HepG2 (cell line): Measurements from ENCODE around the gene HOXB5. TPM values are rescaled to one million over a fixed set of nuclear protein-coding genes. Genes with fewer than 3 reads are reported as not detected.

Experiments
- EEA1 ChIP-seq: sonication (generic); formaldehyde crosslinking; IDR thresholded peaks from 2 replicates; pipeline ENCODE4 v1.5.1; 2020; ENCODE audit warnings: mild to moderate bottlenecking, missing genetic modification reagents, borderline replicate concordance
- ELF1 ChIP-seq: sonication (generic); formaldehyde crosslinking; IDR thresholded peaks from 2 replicates; pipeline ENCODE4 v1.4.0; 2020; ENCODE audit warnings: missing genetic modification reagents
- ELF3 ChIP-seq: IDR thresholded peaks from 2 replicates; pipeline ENCODE4 v1.6.1; 2016; ENCODE audit warnings: missing genetic modification reagents, missing compliant biosample characterization
- ERF ChIP-seq: IDR thresholded peaks from 2 replicates; pipeline ENCODE4 v1.6.1; 2018; ENCODE audit warnings: missing biosample characterization, missing genetic modification reagents
- FOXO1 ChIP-seq: sonication (generic); formaldehyde crosslinking; IDR thresholded peaks from 2 replicates; pipeline ENCODE4 v1.4.0; 2020; ENCODE audit warnings: missing genetic modification reagents
- GPN1 ChIP-seq: sonication (generic); formaldehyde crosslinking; IDR thresholded peaks from 2 replicates; pipeline ENCODE4 v1.5.1; 2020; ENCODE audit warnings: missing genetic modification reagents, borderline replicate concordance
- GTF2F1 ChIP-seq: fragments of 150-350 bp; IDR thresholded peaks from 2 replicates; pipeline ENCODE4 v1.6.1; 2014; ENCODE audit warnings: low read length
- HNRNPL ChIP-seq: fragments of 200-400 bp; formaldehyde crosslinking; IDR thresholded peaks from 2 replicates; pipeline ENCODE4 v1.6.1; 2017; ENCODE audit warnings: mild to moderate bottlenecking, low read depth, low read length
- NR1H2 ChIP-seq: sonication (generic); formaldehyde crosslinking; IDR thresholded peaks from 2 replicates; pipeline ENCODE4 v1.8.1; 2022; ENCODE audit warnings: low read depth, missing genetic modification reagents, borderline replicate concordance
- SMARCE1 ChIP-seq: fragments of 450-650 bp; IDR thresholded peaks from 2 replicates; pipeline ENCODE4 v1.6.1; 2017; ENCODE audit warnings: borderline replicate concordance
- SOX13 ChIP-seq, 3 experiments: fragments of 450-650 bp in 1 of 3; sonication (generic) in 1 of 3; formaldehyde crosslinking in 1 of 3; IDR thresholded peaks in 2 of 3; conservative IDR thresholded peaks in 1 of 3; 2 replicates each; pipeline versions ENCODE4 v1.5.0 to v1.6.1; 2016 to 2020; ENCODE audit warnings: antibody characterized with exemption in 1 of 3, mild to moderate bottlenecking in 1 of 3, missing compliant biosample characterization in 1 of 3, missing genetic modification reagents in 1 of 3, moderate library complexity in 1 of 3
- SP2 ChIP-seq: sonication (generic); formaldehyde crosslinking; IDR thresholded peaks from 2 replicates; pipeline ENCODE4 v1.5.1; 2020; ENCODE audit warnings: mild to moderate bottlenecking, missing genetic modification reagents
- STAT5B ChIP-seq: sonication (generic); formaldehyde crosslinking; IDR thresholded peaks from 2 replicates; pipeline ENCODE4 v1.4.0; 2020; ENCODE audit warnings: missing genetic modification reagents
- TEAD3 ChIP-seq: optimal IDR thresholded peaks from 2 replicates; pipeline ENCODE3; 2016; ENCODE audit warnings: borderline replicate concordance
- THAP11 ChIP-seq: IDR thresholded peaks from 2 replicates; pipeline ENCODE4 v1.6.1; 2016; ENCODE audit warnings: missing biosample characterization, missing genetic modification reagents
- ZBTB38 ChIP-seq: sonication (generic); formaldehyde crosslinking; IDR thresholded peaks from 2 replicates; pipeline ENCODE4 v1.5.1; 2020; ENCODE audit warnings: mild to moderate bottlenecking, missing genetic modification reagents
- ZFP82 ChIP-seq: sonication (generic); formaldehyde crosslinking; IDR thresholded peaks from 2 replicates; pipeline ENCODE4 v1.5.1; 2020; ENCODE audit warnings: mild to moderate bottlenecking, missing genetic modification reagents, borderline replicate concordance
- ZNF20 ChIP-seq: sonication (generic); formaldehyde crosslinking; IDR thresholded peaks from 2 replicates; pipeline ENCODE4 v1.4.0; 2020; ENCODE audit warnings: mild to moderate bottlenecking, moderate library complexity, missing genetic modification reagents
- ZNF530 ChIP-seq: sonication (generic); formaldehyde crosslinking; IDR thresholded peaks from 2 replicates; pipeline ENCODE4 v1.5.0; 2020; ENCODE audit warnings: low read depth, mild to moderate bottlenecking, missing genetic modification reagents
- ZNF572 ChIP-seq: sonication (generic); formaldehyde crosslinking; IDR thresholded peaks from 2 replicates; pipeline ENCODE4 v1.5.1; 2020; ENCODE audit warnings: mild to moderate bottlenecking, missing genetic modification reagents
- ZNF775 ChIP-seq: sonication (generic); formaldehyde crosslinking; IDR thresholded peaks from 2 replicates; pipeline ENCODE4 v1.4.0; 2020; ENCODE audit warnings: missing genetic modification reagents, mild to moderate bottlenecking, moderate library complexity, borderline replicate concordance
- ZNF782 ChIP-seq: sonication (generic); formaldehyde crosslinking; IDR thresholded peaks from 2 replicates; pipeline ENCODE4 v1.4.0; 2020; ENCODE audit warnings: missing genetic modification reagents, mild to moderate bottlenecking, borderline replicate concordance
- ZSCAN9 ChIP-seq: IDR thresholded peaks from 2 replicates; pipeline ENCODE4 v1.6.1; 2016; ENCODE audit warnings: borderline replicate concordance
- polyA plus RNA-seq, 8 experiments: library from polyadenylated mRNA; depleted of rRNA in 3 of 8; stranded (reverse) in 7 of 8; unstranded in 1 of 8; fragments of >200 nt; fragmentation: Illumina TruSeq in 4 of 8; extraction: Trizol in 4 of 8; gene quantifications; 2 replicates each; pipeline versions ENCODE4 v1.2.1 to v1.2.3, GENCODE V29; 2011 to 2016; ENCODE audit warnings: low read depth in 4 of 8, missing spikeins in 1 of 8, mixed read lengths in 1 of 8; ENCODE audit not compliant: insufficient read depth in 1 of 8
- total RNA-seq, 5 experiments: library from RNA; depleted of rRNA; stranded (reverse); fragments of >200 nt; fragmentation: Illumina TruSeq; extraction: Trizol; gene quantifications; 2 replicates each; pipeline ENCODE4 v1.2.3, GENCODE V29; 2016; ENCODE audit warnings: low read depth in 1 of 5
- TF ChIP-seq, protein P1 (sequence below): sonication (generic); formaldehyde crosslinking; IDR thresholded peaks from 2 replicates; pipeline ENCODE4 v1.5.1; 2020; ENCODE audit warnings: missing genetic modification reagents, mild to moderate bottlenecking, borderline replicate concordance
- TF ChIP-seq, protein P2 (sequence below): IDR thresholded peaks from 2 replicates; pipeline ENCODE4 v1.6.1; 2012; ENCODE audit warnings: low read depth, low read length, improper control_type of control experiment

The HOXB5 gene
- total and polyA plus RNA-seq, 2 of the 13 experiments (the other 11 are each of a cell fraction or from before 2014, with no cell fraction given), result not detected

DNA sequence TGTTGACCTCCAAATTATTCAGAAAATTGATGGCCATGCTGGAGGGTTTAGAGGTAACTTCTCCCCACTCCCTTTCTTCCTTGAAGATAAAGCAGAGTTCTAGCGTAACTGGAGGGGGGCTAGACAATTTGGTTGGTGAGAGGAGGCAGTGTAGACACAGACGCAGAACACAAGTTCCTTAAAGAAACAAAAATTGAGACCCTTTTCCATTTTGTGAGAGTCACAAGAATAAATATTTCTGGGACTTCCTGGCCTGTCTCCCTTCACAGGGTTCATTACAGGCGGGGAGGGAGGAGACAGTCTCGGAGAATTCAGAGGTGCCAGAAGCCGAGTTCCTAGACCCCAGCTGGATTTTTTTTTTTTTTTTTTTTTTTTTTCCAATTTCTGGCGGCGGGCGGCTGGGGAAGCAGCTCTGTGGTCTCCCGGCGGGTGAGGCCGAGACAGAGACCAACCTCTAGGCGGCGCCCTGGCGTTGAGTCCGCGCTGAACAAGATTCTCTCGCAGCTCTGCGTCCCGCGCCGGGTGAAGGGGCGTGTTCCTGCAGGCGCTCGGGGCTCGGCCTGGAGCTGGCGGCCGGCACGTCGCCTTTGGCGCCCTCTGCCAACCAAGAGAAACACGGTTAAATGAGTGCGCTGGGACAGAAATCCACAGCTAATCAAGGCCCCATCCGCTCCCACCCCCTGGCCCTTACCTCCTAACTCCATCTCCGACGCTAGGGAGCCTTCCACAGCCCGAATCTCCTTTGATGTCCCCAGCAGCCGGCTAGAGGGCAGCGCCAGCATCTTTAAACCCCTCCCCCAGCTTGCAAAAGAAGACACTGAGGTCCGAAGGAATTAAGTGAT is 42.8 kb upstream of the HOXB5 start (continued):
- TF ChIP-seq ELF1 (no peak), NR1H2 (CRISPR knock-in tag) (no peak), STAT5B (CRISPR knock-in tag) (no peak), EEA1 (no peak), FOXO1 (CRISPR knock-in tag) (no peak), ZNF20 (no peak), GPN1 (no peak), ZNF572 (no peak), ERF (CRISPR knock-in tag) (peak; percentile 76), HNRNPL (0 out of 2 replicates have a peak, but pooled peaks have one; percentile 33), SOX13 (IDR thresholded peaks at IDR 0.05) (no peak), SOX13 (CRISPR knock-in tag; conservative IDR thresholded peaks at IDR 0.05 in 1 of 2, IDR thresholded peaks at IDR 0.05 in 1 of 2) (0 out of 4 replicates have a peak, but pooled peaks of 1 of the 2 experiments have one; percentile 22), ZNF775 (CRISPR knock-in tag) (no peak), GTF2F1 (no peak), SMARCE1 (no peak), ZFP82 (CRISPR knock-in tag) (no peak), ZNF530 (no peak), THAP11 (peak; percentile 40; the same call in 1 of the 2 replicates), ZSCAN9 (0 out of 2 replicates have a peak, but pooled peaks have one; percentile 46), TEAD3 (peak; percentile 59), SP2 (CRISPR knock-in tag) (no peak), ZBTB38 (CRISPR knock-in tag) (0 out of 2 replicates have a peak, but pooled peaks have one; percentile 20), ZNF782 (CRISPR knock-in tag) (no peak), ELF3 (CRISPR knock-in tag) (0 out of 2 replicates have a peak, but pooled peaks have one; percentile 26)
- TF ChIP-seq, protein P1, sequence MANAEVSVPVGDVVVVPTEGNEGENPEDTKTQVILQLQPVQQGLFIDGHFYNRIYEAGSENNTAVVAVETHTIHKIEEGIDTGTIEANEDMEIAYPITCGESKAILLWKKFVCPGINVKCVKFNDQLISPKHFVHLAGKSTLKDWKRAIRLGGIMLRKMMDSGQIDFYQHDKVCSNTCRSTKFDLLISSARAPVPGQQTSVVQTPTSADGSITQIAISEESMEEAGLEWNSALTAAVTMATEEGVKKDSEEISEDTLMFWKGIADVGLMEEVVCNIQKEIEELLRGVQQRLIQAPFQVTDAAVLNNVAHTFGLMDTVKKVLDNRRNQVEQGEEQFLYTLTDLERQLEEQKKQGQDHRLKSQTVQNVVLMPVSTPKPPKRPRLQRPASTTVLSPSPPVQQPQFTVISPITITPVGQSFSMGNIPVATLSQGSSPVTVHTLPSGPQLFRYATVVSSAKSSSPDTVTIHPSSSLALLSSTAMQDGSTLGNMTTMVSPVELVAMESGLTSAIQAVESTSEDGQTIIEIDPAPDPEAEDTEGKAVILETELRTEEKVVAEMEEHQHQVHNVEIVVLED (CRISPR knock-in tag), result 0 out of 2 replicates have a peak, but pooled peaks have one; percentile 26
- TF ChIP-seq, protein P2, sequence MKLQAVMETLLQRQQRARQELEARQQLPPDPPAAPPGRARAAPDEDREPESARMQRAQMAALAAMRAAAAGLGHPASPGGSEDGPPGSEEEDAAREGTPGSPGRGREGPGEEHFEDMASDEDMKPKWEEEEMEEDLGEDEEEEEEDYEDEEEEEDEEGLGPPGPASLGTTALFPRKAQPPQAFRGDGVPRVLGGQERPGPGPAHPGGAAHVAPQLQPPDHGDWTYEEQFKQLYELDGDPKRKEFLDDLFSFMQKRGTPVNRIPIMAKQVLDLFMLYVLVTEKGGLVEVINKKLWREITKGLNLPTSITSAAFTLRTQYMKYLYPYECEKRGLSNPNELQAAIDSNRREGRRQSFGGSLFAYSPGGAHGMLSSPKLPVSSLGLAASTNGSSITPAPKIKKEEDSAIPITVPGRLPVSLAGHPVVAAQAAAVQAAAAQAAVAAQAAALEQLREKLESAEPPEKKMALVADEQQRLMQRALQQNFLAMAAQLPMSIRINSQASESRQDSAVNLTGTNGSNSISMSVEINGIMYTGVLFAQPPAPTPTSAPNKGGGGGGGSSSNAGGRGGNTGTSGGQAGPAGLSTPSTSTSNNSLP, result no peak
